Islet of Langerhans (tissue), 1 donor: ENCODE results near the gene MTUS2.

Experiments
- FAIRE-seq: peaks from one replicate; lab custom pipeline; 2011; peaks lifted over from hg19 to GRCh38; lab: Jason Lieb, UNC

MTUS2 gene

DNA sequence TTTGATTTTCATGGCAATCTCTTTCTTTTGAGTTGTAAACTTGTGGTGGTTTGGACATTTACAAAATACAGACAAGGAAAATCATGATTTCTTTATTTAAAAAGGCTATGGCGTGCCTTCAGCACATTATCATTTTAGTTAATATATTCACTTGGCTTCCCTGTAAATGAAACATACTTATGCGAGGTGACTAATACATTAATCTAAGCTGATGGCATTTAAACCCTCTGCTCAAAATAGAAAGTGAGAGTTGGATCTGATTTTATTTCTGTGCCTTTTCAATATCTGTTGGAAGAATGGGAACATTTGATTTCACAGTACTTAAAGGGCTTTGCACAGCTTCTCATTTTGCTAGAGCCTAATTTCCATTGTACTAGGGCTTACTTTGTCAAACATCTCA lies 289.8 kb downstream of the MTUS2 start:
- peak; percentile 21 for FAIRE-seq

DNA sequence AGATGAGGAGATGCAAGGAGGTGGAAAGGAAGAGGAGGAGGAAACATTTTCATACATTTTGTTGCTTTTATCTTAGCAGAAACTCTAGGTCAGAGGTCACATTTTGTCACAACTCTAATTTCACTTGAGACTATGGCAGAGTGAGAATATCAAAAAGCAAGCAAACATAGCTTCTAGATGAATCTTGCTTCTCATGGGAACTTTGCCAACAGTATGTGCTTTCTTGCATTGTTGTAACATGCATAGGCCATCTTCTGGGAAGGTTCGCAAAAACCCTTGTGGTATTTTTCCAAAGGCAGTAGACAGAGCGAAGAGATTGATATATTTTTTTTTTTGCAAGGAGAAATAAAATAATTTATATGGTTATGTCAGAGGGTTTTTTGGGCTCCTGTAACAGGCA lies 291.3 kb downstream of the MTUS2 start:
- no peak for FAIRE-seq

DNA sequence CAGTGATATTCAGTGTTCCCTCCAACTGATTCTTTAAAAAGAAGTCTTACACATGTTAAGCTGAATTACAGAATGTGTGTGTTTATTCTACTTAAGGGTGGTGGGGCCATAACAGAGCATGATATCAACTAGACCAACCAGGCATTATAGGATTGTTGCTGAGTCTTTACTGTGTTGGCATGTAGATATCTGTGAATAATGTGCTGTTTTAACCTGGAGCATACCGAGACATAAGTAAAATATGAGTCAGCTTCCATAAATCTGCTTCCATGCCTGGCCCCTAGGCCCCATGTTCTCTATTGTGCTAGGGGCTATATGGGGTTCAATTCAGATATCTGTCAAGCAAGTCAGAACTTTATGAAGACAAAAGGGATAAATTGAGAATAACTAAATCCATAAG lies 295.7 kb downstream of the MTUS2 start:
- FAIRE-seq: no peak

DNA sequence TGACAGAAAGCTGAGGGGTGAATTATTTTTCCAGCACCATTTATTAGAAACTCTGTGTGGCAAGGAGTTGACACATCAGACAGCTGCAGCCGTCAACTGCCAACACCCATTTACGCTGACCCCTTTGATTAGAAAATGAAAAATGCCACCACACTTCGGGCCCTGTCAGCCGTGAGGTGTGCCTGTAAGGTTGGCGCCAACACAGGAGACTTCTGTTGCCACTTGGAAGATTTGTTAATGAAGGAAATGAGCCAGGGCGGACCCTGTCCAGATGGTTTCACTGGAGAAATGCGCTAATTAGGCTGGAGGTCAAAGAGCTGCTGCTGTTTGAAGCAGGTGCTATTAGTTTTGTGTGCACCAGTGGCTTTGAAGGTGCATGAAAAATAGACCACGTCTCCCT lies 297.5 kb downstream of the MTUS2 start:
- no peak for FAIRE-seq

DNA sequence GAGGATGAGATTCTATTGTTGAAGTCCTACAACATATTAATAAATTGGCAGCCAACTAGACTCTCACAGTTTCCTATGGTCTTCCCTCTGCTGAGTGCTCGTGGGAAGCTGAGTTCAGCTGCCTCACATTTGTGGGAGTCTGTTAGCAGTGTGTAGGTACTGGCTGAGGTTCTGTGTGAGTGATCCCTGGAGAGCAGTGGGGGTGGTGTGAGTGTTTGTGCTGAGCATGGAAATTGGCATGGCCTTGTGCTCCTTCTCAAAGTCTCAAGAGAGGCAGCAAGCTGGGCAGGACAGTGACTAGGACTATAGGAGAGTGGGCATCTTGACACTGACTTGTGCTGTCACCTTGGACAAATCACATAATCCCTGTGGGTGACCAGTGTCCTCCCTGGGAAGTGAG lies 298.3 kb downstream of the MTUS2 start:
- FAIRE-seq: no peak

DNA sequence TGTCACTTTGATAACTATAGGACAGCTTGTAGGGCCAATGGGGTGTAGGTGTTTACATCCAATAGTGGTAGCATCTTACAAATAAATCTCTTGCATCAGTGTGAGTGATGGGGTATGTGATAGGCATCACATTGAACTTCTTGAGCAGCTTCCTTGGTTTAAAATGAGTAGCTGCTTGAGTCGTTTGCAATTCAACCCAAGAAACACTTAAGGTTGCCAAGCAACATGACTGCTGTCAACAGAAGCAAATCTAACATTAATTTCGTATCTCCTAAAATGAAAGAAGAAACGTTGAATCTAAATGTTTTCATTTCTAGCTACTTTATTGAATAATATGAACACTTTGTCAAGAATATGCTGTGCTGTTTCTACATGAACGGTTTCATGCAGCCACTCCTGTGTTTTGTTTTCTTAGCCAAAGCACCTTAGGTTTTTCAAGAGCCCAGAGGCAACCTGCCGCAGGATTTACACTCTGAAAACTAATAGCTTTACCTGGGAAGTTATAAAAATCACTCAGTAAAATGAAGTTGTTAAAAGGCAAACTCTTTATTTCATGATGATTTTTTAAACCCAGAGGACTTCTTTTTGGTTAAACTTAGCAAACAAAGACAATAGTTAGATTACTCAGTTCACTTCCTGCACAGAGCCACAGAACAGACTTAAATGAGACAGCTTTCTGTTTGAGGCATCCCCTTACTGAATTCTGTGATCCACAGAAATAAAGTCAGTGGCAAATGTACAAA lies 305.2 kb downstream of the MTUS2 start:
- peak; percentile 24 for FAIRE-seq

DNA sequence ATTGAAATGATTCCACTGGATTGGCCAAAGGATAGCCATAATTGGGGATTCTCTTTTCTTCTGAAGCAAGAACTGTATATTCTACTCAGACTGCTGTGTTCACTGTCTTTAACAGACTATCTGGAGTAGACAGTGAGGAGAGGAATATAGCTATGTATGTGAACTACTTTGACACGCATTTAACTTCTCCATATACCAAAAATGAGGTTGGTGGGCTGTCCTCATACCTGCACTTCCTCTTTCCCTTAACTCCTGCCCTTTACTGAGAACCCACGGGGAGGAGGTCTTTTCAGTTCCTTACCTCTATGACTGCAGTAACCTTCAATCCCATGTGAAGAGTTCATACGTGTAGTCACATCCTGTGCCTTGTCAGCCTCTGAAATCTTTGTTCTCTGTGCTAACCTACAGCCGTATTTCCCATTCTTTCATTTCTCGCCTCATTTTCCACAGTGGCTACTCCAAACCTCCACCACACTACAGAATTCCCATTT lies 305.8 kb downstream of the MTUS2 start:
- no peak for FAIRE-seq

DNA sequence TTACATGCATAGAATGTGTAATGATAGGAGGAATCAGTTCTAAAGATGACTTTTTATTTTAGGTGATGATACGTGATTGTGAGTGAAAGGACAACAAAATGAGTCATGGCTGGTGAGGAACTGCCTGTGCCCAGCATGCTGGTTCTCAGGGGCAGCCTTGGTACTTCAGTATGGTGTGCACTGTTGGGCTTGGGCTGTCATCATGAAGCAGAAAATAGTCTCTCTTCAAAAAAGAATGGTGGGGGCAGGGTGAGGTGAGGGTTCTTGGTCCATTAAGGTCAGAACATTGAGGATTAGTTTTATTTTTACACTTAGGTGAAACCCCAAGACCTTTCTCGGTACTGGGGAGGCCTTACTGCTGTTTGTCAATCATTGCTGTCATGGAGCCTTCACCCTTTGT lies 309.5 kb downstream of the MTUS2 start:
- FAIRE-seq: no peak

DNA sequence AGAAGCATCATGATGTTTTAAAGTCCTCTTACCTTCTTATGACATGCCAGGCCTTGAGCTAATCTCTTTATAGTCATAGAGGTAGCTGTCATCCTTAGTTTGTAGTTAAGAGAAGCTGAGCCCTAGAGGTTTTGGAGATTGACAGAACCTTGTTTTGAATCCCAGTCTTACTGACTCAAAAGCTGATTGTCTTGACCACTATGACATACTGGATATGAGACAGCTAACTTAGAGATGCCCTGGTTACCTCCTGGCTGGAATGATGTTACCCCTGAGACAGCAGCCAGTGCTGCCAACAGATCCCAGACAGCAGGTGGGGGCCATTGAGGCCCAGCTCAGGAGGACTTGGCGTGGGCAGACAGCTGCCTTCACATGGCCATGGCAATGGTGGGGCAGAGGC lies 311.0 kb downstream of the MTUS2 start:
- no peak for FAIRE-seq

DNA sequence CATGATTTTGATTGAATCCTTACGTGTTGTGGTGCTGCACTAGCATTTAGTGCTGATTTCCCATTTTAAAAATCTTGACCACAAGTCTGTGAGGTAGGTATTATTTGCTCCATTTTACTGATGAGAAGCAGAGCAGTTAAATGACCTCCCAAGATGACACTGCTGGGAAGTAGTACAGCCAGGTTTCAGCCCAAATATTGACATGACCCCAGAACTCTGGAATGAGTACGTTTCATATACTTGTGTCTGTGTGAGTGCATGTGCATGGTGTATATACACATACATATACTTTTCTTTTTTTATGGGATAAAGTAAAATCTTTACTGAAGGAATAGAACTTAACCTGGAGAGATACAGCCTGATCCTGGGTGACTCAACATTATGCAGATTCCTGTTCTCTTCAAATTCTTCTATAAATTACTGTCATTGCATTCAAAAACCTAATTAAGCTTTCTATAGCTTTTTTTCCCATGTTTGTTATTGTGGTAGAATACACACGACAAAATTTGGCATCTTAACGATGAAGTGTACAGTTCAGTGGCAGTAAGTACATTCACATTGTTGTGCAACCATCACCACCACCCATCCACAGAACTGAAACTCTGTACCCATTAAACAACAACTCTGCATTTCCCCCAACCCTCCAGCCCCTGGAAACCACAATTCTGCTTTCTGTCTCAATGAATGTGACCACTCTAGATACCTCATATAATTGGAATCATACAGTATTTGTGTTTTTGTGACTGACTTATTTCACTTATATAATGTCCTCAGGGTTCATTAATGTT lies 311.9 kb downstream of the MTUS2 start:
- FAIRE-seq: no peak

DNA sequence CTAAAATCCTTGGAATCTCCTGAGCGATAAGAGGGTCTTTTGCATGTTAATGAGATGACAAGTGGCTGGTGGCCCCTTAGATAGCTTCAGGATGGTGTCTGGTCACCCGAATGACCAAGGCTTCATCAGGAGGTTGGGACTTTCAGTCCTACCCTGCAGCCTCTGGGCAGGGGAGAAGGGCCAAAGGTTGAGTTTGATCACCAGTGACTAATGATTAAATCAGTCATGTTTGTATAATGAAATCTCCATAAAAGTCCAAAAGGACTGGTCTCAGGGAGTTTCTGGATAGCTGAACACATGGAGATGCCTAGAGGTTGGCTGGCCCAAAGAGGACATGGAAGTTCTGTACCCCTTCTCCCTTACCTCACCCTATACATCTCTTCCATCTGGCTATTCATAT lies 316.2 kb downstream of the MTUS2 start:
- FAIRE-seq: no peak

DNA sequence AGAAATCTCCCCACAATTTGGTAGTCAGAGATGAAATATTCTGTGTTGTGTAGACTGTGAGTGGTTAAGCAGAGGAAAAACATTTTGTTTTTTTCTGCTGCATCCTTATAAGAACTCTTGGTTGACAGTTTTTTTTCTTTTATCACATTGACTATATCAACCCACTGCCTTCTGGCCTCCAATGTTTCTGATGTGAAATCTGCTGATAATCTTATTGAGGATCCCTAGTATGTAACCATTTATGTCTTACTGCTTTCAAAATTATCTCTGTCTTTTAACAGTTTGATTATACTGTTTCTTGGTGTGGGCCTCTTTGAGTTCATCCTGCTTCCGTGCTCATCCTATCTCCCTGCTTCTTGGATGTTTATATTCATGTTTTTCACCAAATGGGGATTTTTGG lies 316.9 kb downstream of the MTUS2 start:
- FAIRE-seq: no peak

DNA sequence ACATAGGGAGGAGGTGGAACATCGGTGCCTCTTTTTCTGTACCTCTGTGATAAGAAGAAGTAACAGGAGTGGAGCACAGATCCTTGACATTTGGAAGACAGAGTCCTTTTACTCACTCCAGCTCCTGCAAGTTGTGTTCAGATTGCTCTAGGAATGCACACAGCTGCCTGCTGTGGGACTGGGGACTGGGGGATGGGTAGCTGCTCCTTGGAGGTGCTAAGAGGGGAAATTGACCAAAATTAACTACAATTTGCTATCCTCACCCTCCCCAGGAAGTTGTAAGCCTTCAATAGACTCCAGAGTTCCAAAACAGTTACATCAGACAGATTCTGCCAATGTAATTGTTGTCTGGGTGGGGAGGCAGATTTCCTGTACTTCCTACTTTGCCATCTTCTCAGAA lies 317.9 kb downstream of the MTUS2 start:
- no peak for FAIRE-seq

DNA sequence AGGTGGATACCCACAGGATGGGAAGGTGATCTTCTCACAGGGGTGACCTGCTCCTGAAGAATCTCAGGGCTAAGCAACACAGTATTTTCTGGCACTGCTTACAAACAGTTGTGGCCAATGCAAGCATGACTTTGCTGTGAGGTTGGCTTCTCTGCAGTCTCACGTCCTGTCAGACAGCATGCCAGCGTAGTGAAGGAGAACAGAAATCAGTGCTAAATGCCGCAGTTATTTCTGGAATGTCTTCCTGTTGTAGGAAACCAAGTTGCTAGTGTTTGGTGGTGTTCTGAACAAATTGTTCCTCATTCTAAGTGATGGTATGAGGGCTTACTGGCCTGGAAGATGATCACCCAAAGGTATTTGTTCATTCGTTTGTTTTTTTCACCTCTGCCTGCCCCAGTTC lies 320.1 kb downstream of the MTUS2 start:
- no peak for FAIRE-seq

DNA sequence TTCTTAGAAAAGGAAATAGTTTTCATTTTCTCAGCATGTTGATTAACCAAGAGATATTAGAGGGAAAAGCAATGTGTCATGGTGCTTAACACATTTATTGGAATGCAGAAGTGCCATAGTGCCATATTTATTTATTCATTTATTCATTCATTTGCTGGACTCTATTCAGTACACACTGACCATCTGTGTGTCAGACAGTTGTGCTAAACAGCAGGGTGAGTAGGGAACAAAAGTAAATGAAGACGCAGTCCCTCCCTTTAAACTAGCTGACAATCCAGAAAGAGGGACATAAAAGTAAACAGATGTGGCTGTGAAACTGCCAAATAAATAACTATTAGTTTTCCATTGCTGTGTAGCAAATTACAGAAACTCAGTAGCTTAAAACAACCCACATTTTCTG lies 323.7 kb downstream of the MTUS2 start:
- FAIRE-seq: no peak

DNA sequence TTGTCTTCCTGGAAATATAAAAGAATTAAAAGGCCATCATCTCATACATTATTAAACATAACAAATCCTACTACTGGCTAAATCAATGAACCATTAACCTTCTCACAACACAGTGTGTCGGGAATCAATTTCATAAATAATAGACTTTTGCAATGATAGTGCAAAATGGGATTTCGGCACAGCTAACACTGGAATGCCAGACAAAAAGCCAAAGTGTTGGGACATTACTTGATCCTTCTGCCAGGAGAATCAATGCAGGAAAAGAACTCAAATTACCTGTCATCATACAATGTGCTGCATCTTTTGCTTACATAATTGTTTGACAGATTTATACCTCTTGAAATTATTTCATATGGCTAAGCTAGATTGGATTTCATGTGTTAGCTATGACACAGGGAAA lies 334.3 kb downstream of the MTUS2 start:
- no peak for FAIRE-seq

DNA sequence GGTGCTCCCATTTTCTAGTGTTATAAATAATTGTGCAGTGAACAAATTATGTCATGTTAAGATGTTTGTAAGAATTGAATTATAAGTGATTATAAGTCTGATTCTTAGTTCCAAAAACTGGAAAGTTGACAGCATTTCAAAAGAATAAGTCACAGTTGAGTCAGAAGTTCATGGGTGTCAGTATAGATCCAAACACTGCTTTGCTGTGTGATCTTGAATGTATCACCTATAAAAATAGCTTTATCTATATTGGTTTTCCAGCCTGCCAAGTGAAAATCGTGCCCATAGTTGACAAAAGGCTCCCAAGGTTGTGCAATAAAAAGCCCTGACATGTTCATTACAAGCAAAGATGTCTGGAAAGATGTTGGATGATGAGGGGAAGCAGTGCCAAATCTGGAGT lies 336.0 kb downstream of the MTUS2 start:
- FAIRE-seq: no peak

DNA sequence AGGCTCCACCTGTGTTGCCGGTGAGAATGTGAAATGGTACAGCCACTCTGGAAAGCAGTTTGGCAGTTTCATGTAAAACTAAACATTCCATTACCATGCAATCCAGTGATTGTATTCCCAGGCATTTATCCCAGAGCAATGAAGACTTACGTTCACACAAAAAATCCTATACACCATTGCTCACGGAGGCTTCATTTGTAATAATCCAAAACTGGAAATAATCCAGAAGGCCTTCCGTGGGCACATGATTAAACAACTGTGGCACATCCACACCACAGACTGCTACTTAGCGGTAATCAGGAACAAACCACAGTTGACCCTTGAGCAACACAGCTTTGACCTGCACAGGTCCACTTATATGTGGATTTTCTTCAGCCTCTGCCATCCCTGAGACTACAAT lies 339.7 kb downstream of the MTUS2 start:
- FAIRE-seq: no peak

DNA sequence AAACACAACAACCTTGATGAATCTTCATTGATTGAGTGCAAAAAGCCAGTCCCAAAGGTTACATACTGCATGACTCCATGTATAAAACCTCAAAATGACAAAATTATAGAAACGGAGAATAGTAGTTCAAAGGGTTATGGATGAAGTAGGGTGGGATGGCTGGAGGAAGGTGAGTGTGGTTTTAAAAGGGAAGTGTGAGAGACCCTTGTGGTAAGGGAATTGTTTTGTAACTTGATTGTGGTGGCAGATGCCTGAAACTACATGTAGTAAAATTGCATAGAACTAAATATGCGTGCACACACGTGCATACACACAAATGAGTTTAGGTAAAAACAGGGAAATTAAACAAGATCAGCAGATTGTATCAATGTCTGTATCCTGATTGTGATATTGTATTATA lies 340.7 kb downstream of the MTUS2 start:
- FAIRE-seq: no peak

DNA sequence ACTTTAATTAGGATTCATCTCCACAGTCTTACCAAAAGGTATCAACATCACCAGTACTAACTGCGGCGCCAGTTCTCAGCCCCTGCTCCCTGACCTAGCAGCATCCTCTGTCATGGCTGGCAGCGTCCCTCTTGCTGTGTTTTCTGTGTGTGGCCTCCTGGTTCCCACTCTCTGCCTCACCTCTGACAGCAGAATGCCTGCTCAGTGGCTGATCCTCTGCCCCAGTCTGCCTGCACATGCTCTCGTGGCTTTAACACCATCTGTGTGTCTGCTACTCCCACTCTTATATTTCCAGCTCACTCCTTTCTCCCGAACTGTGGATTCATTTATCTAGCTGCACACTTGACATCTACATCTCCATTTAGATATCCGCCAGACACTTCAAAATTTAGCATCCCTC lies 341.5 kb downstream of the MTUS2 start:
- no peak for FAIRE-seq

DNA sequence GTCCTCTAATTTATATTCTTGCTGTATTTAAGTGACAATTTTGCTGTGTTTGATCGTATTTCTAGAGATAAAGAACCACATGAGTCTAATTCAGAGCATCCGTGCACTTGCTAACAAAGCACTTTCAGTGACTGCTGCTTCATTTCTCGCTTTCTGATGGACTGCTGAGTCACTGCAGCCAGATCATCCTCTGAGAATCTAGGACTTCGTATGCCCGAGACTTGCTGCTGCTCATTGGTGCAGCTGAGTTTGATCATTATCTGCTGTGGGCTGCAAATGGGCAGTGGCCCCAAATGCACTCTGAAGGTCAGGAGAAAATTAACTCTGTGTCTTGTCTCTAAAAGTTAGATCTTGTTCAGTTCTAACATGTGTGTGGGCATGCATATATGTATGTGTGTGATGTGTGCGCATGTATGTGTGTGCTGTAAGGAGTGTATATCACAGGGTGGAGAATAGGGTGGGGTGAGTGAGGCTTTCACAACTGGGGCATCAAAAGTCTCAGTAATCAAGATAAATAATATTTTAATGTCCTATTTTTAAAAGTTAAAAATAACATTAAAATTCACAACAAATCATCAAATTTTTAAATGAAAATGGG lies 342.6 kb downstream of the MTUS2 start:
- peak; percentile 72 for FAIRE-seq

DNA sequence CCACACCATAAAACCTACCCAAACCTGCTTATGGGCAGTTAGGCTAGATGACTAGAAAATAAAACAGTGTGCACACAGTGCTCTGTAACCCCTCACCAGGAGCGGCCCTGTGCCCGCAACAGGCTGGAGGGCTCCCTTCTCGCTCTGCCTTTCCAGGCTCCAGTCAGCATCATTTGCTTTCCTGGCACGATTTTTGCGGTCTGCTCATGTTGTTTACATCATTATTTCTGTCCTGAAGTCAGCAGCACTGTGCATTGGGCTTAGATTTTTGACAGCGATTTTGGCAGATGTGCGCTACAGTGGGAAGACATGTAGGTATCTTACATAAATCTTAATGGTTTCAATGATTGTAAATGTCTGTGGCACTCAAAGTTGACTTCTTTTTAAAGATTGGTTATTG lies 344.0 kb downstream of the MTUS2 start:
- no peak for FAIRE-seq

DNA sequence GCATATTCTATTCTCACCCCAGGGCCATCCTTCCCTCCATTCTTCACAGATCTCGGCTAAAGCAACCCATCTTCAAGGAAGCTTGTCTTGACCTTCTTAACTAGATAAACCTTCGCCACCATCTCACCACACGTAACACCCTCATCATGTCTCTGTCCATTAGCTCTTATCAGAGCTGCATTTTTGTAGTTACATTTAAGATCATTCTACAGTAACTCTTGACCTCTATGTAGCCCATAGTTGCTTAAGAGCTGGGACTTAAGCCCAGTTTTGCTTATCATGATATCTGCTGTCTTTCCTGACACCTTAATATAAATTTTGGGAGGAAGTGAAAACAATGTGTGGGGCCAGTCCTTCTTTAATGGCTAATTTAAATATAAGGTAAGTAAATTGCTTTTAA lies 345.1 kb downstream of the MTUS2 start:
- FAIRE-seq: no peak

DNA sequence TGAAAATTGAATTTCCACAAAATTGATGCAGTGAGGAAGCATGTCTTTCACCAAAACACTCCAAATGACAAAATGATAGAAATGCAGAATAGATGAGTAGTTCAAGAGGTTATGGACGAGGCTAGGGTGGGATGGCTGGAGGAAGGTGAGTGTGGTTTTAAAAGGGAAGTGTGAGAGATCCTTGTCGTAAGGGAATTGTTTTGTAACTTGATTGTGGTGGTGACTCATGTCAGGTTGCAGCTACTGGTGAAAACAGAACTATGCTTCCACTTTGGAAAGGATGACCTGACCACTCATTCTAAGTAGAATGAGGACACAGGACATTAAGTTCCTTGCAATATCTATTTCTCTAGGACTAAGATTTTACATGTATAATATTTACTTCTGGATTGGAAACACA lies 345.7 kb downstream of the MTUS2 start:
- FAIRE-seq: no peak
